Mesendoderm (in vitro differentiated cells): ENCODE data around the gene MAP6.
"Not testable (repeated sequence)": the region's sequence is repeated elsewhere in the genome, so short reads cannot be mapped to it uniquely, and the experiment has no call there.

ENCODE experiments used
- DNase-seq: peaks from one replicate; pipeline ENCODE4 v3.0.0; 2013
- H2AK5ac ChIP-seq: 2 replicates; pipeline ENCODE4 v1.6.1; 2013; ENCODE audit warnings: low read length, inconsistent platforms
- H2BK120ac ChIP-seq: 2 replicates; pipeline ENCODE4 v1.6.1; 2013; ENCODE audit warnings: low read depth, mild to moderate bottlenecking, low read length, moderate library complexity, mixed read lengths
- H2BK15ac ChIP-seq: replicated peaks from 2 replicates; pipeline ENCODE4 v1.6.1; 2013; ENCODE audit warnings: low read depth, mild to moderate bottlenecking, moderate library complexity
- H2BK5ac ChIP-seq: 2 replicates; pipeline ENCODE4 v1.6.1; 2013; ENCODE audit warnings: low read length, inconsistent platforms
- H3K18ac ChIP-seq: 2 replicates; pipeline ENCODE4 v1.6.1; 2013; ENCODE audit warnings: mild to moderate bottlenecking, low read length, mixed read lengths
- H3K23ac ChIP-seq: one replicate; pipeline ENCODE4 v1.6.1; 2013; ENCODE audit warnings: low read length
- H3K27ac ChIP-seq: 2 replicates; pipeline ENCODE4 v1.5.1; 2013; ENCODE audit warnings: low read depth, mild to moderate bottlenecking, inconsistent platforms, low read length, moderate library complexity
- H3K27me3 ChIP-seq: 2 replicates; pipeline ENCODE4 v1.6.1; 2013; ENCODE audit warnings: low read length, control low read depth, mild to moderate bottlenecking, inconsistent platforms; ENCODE audit not compliant: insufficient read depth, poor library complexity
- H3K36me3 ChIP-seq: 2 replicates; pipeline ENCODE4 v1.6.1; 2013; ENCODE audit warnings: low read length, inconsistent platforms; ENCODE audit not compliant: control insufficient read depth, insufficient read depth
- H3K4ac ChIP-seq: one replicate; pipeline ENCODE4 v1.6.1; 2013; ENCODE audit warnings: low read depth, mild to moderate bottlenecking, low read length, moderate library complexity
- H3K4me1 ChIP-seq: 2 replicates; pipeline ENCODE4 v1.6.1; 2013; ENCODE audit warnings: low read depth, low read length, inconsistent platforms; ENCODE audit not compliant: control insufficient read depth
- H3K4me2 ChIP-seq: 2 replicates; pipeline ENCODE4 v1.6.1; 2013; ENCODE audit warnings: low read length
- H3K4me3 ChIP-seq: 2 replicates; pipeline ENCODE4 v1.5.1; 2013; ENCODE audit warnings: mild to moderate bottlenecking, low read length
- H3K56ac ChIP-seq: one replicate; pipeline ENCODE4 v1.6.1; 2013; ENCODE audit warnings: low read length
- H3K79me1 ChIP-seq: 2 replicates; pipeline ENCODE4 v1.6.1; 2013; ENCODE audit warnings: low read length, inconsistent platforms
- H3K79me2 ChIP-seq: 2 replicates; pipeline ENCODE4 v1.6.1; 2013; ENCODE audit warnings: mild to moderate bottlenecking, low read length; ENCODE audit not compliant: control insufficient read depth, insufficient read depth
- H3K9ac ChIP-seq: 2 replicates; pipeline ENCODE4 v1.6.1; 2013; ENCODE audit warnings: low read length, inconsistent platforms
- H4K5ac ChIP-seq: one replicate; pipeline ENCODE4 v1.6.1; 2013; ENCODE audit warnings: low read length
- H4K8ac ChIP-seq: one replicate; pipeline ENCODE4 v1.6.1; 2013; ENCODE audit warnings: low read depth, mild to moderate bottlenecking, control low read depth, low read length, moderate library complexity
- WGBS: extraction: QIAGEN DNeasy Blood & Tissue Kit; methylation state at CpG from one replicate; pipeline ENCODE4 v1.1.7; 2013; ENCODE audit warnings: low lambda C conversion rate, missing lambda C conversion rate; ENCODE audit not compliant: insufficient coverage; ENCODE audit errors: extremely low coverage; 5-methylcytosine and 5-hydroxymethylcytosine counted together

Gene MAP6

GRCh38 chr11:75588051-75588481 lies 80.8 kb downstream of the MAP6 start:
- Histone ChIP-seq H3K27ac (no peak overlapping the region), H4K8ac (no peak overlapping the region), H2AK5ac (no peak overlapping the region), H3K18ac (no peak overlapping the region), H2BK120ac (no peak overlapping the region), H3K4ac (no peak overlapping the region), H3K23ac (no peak overlapping the region), H3K36me3 (no peaks in the 10 kb centered on the region), H3K79me2 (no peaks in the 10 kb centered on the region), H4K5ac (no peak overlapping the region), H3K79me1 (no peaks in the 10 kb centered on the region), H3K27me3 (no peaks in the 10 kb centered on the region), H3K9ac (no peak overlapping the region), H2BK15ac (no peak overlapping the region), H3K56ac (no peak overlapping the region), H3K4me3 (no peak overlapping the region), H2BK5ac (no peak overlapping the region), H3K4me2 (no peak overlapping the region), H3K4me1 (peaks cover 2% of the 10 kb centered on the region)
- DNase-seq, result no peak
- WGBS, result no CpG with 5 or more reads among the region's 6 CpGs

- Histone ChIP-seq H2BK120ac (no peak overlapping the region), H3K18ac (no peak overlapping the region), H3K4ac (no peak overlapping the region), H3K4me1 (peaks cover 5% of the 10 kb centered on the region), H3K27ac (no peak overlapping the region), H3K36me3 (no peaks in the 10 kb centered on the region), H2BK5ac (no peak overlapping the region), H2AK5ac (no peak overlapping the region), H4K8ac (no peak overlapping the region), H3K27me3 (no peaks in the 10 kb centered on the region), H4K5ac (no peak overlapping the region), H3K4me2 (no peak overlapping the region), H2BK15ac (no peak overlapping the region), H3K56ac (no peak overlapping the region), H3K4me3 (no peak overlapping the region), H3K79me1 (no peaks in the 10 kb centered on the region), H3K9ac (no peak overlapping the region), H3K23ac (no peak overlapping the region), H3K79me2 (no peaks in the 10 kb centered on the region)
- WGBS, result no CpG with 5 or more reads among the region's 3 CpGs
- DNase-seq, result no peak
These were observed 82.4 kb downstream of the MAP6 start for GRCh38 chr11:75586395-75586794.

- H3K4me2 ChIP-seq, result no peak overlapping the region
- no peak overlapping the region for H4K8ac ChIP-seq
- H3K23ac ChIP-seq, result no peak overlapping the region
- H3K4me1 ChIP-seq, result peaks cover 5% of the 10 kb centered on the region
- H3K79me2 ChIP-seq, result no peaks in the 10 kb centered on the region
- H2BK120ac ChIP-seq, result no peak overlapping the region
- H2AK5ac ChIP-seq, result no peak overlapping the region
- H2BK5ac ChIP-seq, result no peak overlapping the region
- H4K5ac ChIP-seq, result no peak overlapping the region
- peak overlapping the region; percentile 17 for H3K56ac ChIP-seq
- no peak overlapping the region for H3K9ac ChIP-seq
- no peak overlapping the region for H3K18ac ChIP-seq
- no CpG with 5 or more reads among the region's 8 CpGs for WGBS
- no peaks in the 10 kb centered on the region for H3K27me3 ChIP-seq
- no peaks in the 10 kb centered on the region for H3K79me1 ChIP-seq
- no peaks in the 10 kb centered on the region for H3K36me3 ChIP-seq
- H3K4ac ChIP-seq, result no peak overlapping the region
- no peak for DNase-seq
- no peak overlapping the region for H3K27ac ChIP-seq
- H3K4me3 ChIP-seq, result no peak overlapping the region
- no peak overlapping the region for H2BK15ac ChIP-seq
These were observed 83.6 kb downstream of the MAP6 start for GRCh38 chr11:75585293-75585670.

GRCh38 chr11:75584659-75585292 lies 84.1 kb downstream of the MAP6 start:
- H3K27ac ChIP-seq, H3K4me3 ChIP-seq, H3K4me1 ChIP-seq, H2BK120ac ChIP-seq, H3K18ac ChIP-seq, H4K5ac ChIP-seq, H2BK5ac ChIP-seq, H4K8ac ChIP-seq, H3K4ac ChIP-seq, H2AK5ac ChIP-seq, H3K79me2 ChIP-seq, H2BK15ac ChIP-seq, H3K79me1 ChIP-seq, DNase-seq, H3K4me2 ChIP-seq, H3K36me3 ChIP-seq, H3K27me3 ChIP-seq, H3K23ac ChIP-seq: not testable (repeated sequence)
- H3K56ac ChIP-seq, result peak overlapping the region; percentile 98
- no CpG with 5 or more reads among the region's 12 CpGs for WGBS
- peak overlapping the region; percentile 82 for H3K9ac ChIP-seq

- H3K4me1 ChIP-seq, result peaks cover 5% of the 10 kb centered on the region
These were observed 84.8 kb downstream of the MAP6 start for GRCh38 chr11:75583718-75584658.

More at GRCh38 chr11:75583718-75584658, 84.8 kb downstream of the MAP6 start:
- DNase-seq, result peak; percentile 87
- no CpG with 5 or more reads among the region's 42 CpGs for WGBS
- Histone ChIP-seq H3K23ac (peak overlapping the region; percentile 57), H3K79me2 (no peaks in the 10 kb centered on the region), H3K18ac (peak overlapping the region; percentile 96), H3K4me3 (peak overlapping the region; percentile 78), H3K9ac (peak overlapping the region; percentile 82), H3K79me1 (no peaks in the 10 kb centered on the region), H4K5ac (peak overlapping the region; percentile 93), H2BK120ac (peak overlapping the region; percentile 78), H3K4ac (peak overlapping the region; percentile 94), H4K8ac (peak overlapping the region; percentile 97), H2BK5ac (peak overlapping the region; percentile 85), H3K36me3 (no peaks in the 10 kb centered on the region), H3K4me2 (peak overlapping the region; percentile 42), H2AK5ac (peak overlapping the region; percentile 97), H3K27ac (peak overlapping the region; percentile 94), H3K56ac (peak overlapping the region; percentile 98), H2BK15ac (no peak overlapping the region), H3K27me3 (no peaks in the 10 kb centered on the region)
